ENCODE results near the gene CLHC1.

GRCh38 chr2:55228226-55228563 is 3.9 kb downstream of the CLHC1 start:
- TF ChIP-seq, protein P1, sequence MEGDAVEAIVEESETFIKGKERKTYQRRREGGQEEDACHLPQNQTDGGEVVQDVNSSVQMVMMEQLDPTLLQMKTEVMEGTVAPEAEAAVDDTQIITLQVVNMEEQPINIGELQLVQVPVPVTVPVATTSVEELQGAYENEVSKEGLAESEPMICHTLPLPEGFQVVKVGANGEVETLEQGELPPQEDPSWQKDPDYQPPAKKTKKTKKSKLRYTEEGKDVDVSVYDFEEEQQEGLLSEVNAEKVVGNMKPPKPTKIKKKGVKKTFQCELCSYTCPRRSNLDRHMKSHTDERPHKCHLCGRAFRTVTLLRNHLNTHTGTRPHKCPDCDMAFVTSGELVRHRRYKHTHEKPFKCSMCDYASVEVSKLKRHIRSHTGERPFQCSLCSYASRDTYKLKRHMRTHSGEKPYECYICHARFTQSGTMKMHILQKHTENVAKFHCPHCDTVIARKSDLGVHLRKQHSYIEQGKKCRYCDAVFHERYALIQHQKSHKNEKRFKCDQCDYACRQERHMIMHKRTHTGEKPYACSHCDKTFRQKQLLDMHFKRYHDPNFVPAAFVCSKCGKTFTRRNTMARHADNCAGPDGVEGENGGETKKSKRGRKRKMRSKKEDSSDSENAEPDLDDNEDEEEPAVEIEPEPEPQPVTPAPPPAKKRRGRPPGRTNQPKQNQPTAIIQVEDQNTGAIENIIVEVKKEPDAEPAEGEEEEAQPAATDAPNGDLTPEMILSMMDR (IDR thresholded peaks at IDR 0.05), result no peak
- no peak for TF ChIP-seq POLR2A (IDR thresholded peaks at IDR 0.05)

Measured in testis (tissue), 2 donors.